ENCODE results near the gene CLDN22. TPM values are rescaled to one million over a fixed set of nuclear protein-coding genes. Genes with fewer than 3 reads are reported as not detected.

CLDN22 gene
- total and polyA plus RNA-seq, 2 donors (not counting 1 experiment from before 2014, with no cell fraction given) = not detected

GRCh38 chr4:183321516-183321915, 1.4 kb upstream of the CLDN22 start:
- Mint-ChIP-seq H3K27ac (no peak overlapping the region), H3K4me3 (no peak overlapping the region), H3K4me1 (no peaks in the 10 kb centered on the region), H3K27me3 (peaks cover 11% of the 10 kb centered on the region), H3K9me3 (ENCODE audit: insufficient read depth) (no peaks in the 10 kb centered on the region)
- no peak overlapping the region for H3K4me3 ChIP-seq (ENCODE audit: control extremely low read depth in 1 of 5, extremely low read depth in 1 of 5, insufficient read depth in 1 of 5, low read depth in 2 of 5, low read length in 4 of 5)
- H4K20me1 ChIP-seq (ENCODE audit: control insufficient read depth, insufficient read depth, low read length, poor library complexity, severe bottlenecking) = no peaks in the 10 kb centered on the region
- TF ChIP-seq EZH2 (IDR thresholded peaks at IDR 0.05; ENCODE audit: borderline replicate concordance, insufficient read depth, low read depth, low read length, poor library complexity, severe bottlenecking) (no peak), CTCF (IDR thresholded peaks at IDR 0.05) (no peak)
- no peaks in the 10 kb centered on the region for H3K79me2 ChIP-seq (ENCODE audit: control insufficient read depth, insufficient read depth, low read length)
- no peaks in the 10 kb centered on the region for H3K4me1 ChIP-seq (ENCODE audit: control insufficient read depth in 2 of 2, insufficient read depth in 2 of 2, low read length in 2 of 2)
- ATAC-seq (ENCODE audit: low read depth) (no peak), DNase-seq (no peak)
- H2AFZ ChIP-seq (ENCODE audit: insufficient read depth, low read depth, low read length, poor library complexity, severe bottlenecking) = no peak overlapping the region
- ChIA-PET POLR2A (no interaction called here), CTCF (no interaction called here)
- H3K9me3 ChIP-seq (ENCODE audit: control extremely low read depth in 1 of 3, control insufficient read depth in 2 of 3, insufficient read depth in 1 of 3, low read length in 2 of 3) = no peaks in the 10 kb centered on the region
- no peaks in the 10 kb centered on the region for H3K27me3 ChIP-seq (replicated peaks in 1 of 4; ENCODE audit: control extremely low read depth in 1 of 4, control insufficient read depth in 3 of 4, insufficient read depth in 4 of 4, low read length in 3 of 4)
- no peak overlapping the region for H3K27ac ChIP-seq (ENCODE audit: low read length in 2 of 2)
- intact Hi-C loops (cut with micrococcal nuclease) = no loop called here
- H3K4me2 ChIP-seq (replicated peaks; ENCODE audit: low read depth, low read length, poor library complexity, severe bottlenecking) = no peak overlapping the region
- no peaks in the 10 kb centered on the region for H3K36me3 ChIP-seq (replicated peaks in 1 of 2; ENCODE audit: control extremely low read depth in 1 of 2, control insufficient read depth in 1 of 2, extremely low read depth in 1 of 2, insufficient read depth in 2 of 2, low read length in 1 of 2)
- no peak overlapping the region for H3K9ac ChIP-seq (ENCODE audit: low read length)
- 93% methylated on average over 4 of the region's 5 CpGs for WGBS (ENCODE audit: insufficient coverage)

- Histone ChIP-seq H4K20me1 (ENCODE audit: control insufficient read depth, insufficient read depth, low read length, poor library complexity, severe bottlenecking) (no peaks in the 10 kb centered on the region), H3K4me2 (replicated peaks; ENCODE audit: low read depth, low read length, poor library complexity, severe bottlenecking) (no peak overlapping the region), H3K4me1 (ENCODE audit: control insufficient read depth in 2 of 2, insufficient read depth in 2 of 2, low read length in 2 of 2) (no peaks in the 10 kb centered on the region), H3K4me3 (ENCODE audit: control extremely low read depth in 1 of 5, extremely low read depth in 1 of 5, insufficient read depth in 1 of 5, low read depth in 2 of 5, low read length in 4 of 5) (no peak overlapping the region), H3K79me2 (ENCODE audit: control insufficient read depth, insufficient read depth, low read length) (no peaks in the 10 kb centered on the region), H3K9me3 (ENCODE audit: control extremely low read depth in 1 of 3, control insufficient read depth in 2 of 3, insufficient read depth in 1 of 3, low read length in 2 of 3) (no peaks in the 10 kb centered on the region), H3K9ac (ENCODE audit: low read length) (no peak overlapping the region), H2AFZ (ENCODE audit: insufficient read depth, low read depth, low read length, poor library complexity, severe bottlenecking) (no peak overlapping the region), H3K27ac (ENCODE audit: low read length in 2 of 2) (no peak overlapping the region), H3K27me3 (replicated peaks in 1 of 4; ENCODE audit: control extremely low read depth in 1 of 4, control insufficient read depth in 3 of 4, insufficient read depth in 4 of 4, low read length in 3 of 4) (no peaks in the 10 kb centered on the region), H3K36me3 (replicated peaks in 1 of 2; ENCODE audit: control extremely low read depth in 1 of 2, control insufficient read depth in 1 of 2, extremely low read depth in 1 of 2, insufficient read depth in 2 of 2, low read length in 1 of 2) (no peaks in the 10 kb centered on the region)
- intact Hi-C loops (cut with micrococcal nuclease) = no loop called here
- peaks cover 11% of the 10 kb centered on the region for H3K27me3 Mint-ChIP-seq
- no peak for ATAC-seq (ENCODE audit: low read depth)
- no CpG with 5 or more reads among the region's 2 CpGs for WGBS (ENCODE audit: insufficient coverage)
- ChIA-PET POLR2A (no interaction called here), CTCF (no interaction called here)
- H3K4me1 Mint-ChIP-seq = no peaks in the 10 kb centered on the region
- H3K4me3 Mint-ChIP-seq = no peak overlapping the region
- no peak for DNase-seq
- H3K27ac Mint-ChIP-seq = no peak overlapping the region
- TF ChIP-seq CTCF (IDR thresholded peaks at IDR 0.05) (no peak), EZH2 (IDR thresholded peaks at IDR 0.05; ENCODE audit: borderline replicate concordance, insufficient read depth, low read depth, low read length, poor library complexity, severe bottlenecking) (no peak)
- H3K9me3 Mint-ChIP-seq (ENCODE audit: insufficient read depth) = no peaks in the 10 kb centered on the region
Observed at GRCh38 chr4:183321079-183321478, 1.0 kb upstream of the CLDN22 start.

Measured in B cell (primary cell).